Mammary epithelial cell (primary cell): ENCODE data around the gene EXOC6B.

Source experiments
- CTCF ChIP-seq, 2 donors: IDR thresholded peaks in 1 of 2; conservative IDR thresholded peaks in 1 of 2; 2 replicates each; pipeline ENCODE4 v1.5.1; 2011 to 2012; ENCODE audit warnings: inconsistent platforms in 2 of 2, low read length in 2 of 2, mild to moderate bottlenecking in 2 of 2, control low read depth in 1 of 2, low read depth in 1 of 2; ENCODE audit not compliant: insufficient read depth in 1 of 2; ENCODE audit errors: extremely low read depth in 1 of 2
- EZH2 ChIP-seq: IDR thresholded peaks from 2 replicates; pipeline ENCODE4 v1.6.1; 2012; ENCODE audit warnings: low read length, inconsistent platforms, borderline replicate concordance

- TF ChIP-seq CTCF (conservative IDR thresholded peaks at IDR 0.05 in 1 of 2, IDR thresholded peaks at IDR 0.05 in 1 of 2; ENCODE audit: extremely low read depth in 1 of 2, insufficient read depth in 1 of 2, low read depth in 1 of 2, low read length in 2 of 2) (no peak), EZH2 (no peak)
Measured at GRCh38 chr2:72825257-72826155, at the start of gene EXOC6B.
